Stimulated activated CD4-positive, alpha-beta T cell treated with anti-CD3 and anti-CD28 coated beads, Interleukin-4, amount 100 ng/mL, for 48 hours (primary cell): Measurements from ENCODE around the gene DOCK4.
"Not testable (repeated sequence)": the region's sequence is repeated elsewhere in the genome, so short reads cannot be mapped to it uniquely, and the experiment has no call there.

ENCODE experiments used
- DNase-seq, 2 donors: peaks; one replicate each; pipeline ENCODE4 v3.0.0-alpha.2; 2020; ENCODE audit warnings: low read depth in 2 of 2

Gene DOCK4

DNA sequence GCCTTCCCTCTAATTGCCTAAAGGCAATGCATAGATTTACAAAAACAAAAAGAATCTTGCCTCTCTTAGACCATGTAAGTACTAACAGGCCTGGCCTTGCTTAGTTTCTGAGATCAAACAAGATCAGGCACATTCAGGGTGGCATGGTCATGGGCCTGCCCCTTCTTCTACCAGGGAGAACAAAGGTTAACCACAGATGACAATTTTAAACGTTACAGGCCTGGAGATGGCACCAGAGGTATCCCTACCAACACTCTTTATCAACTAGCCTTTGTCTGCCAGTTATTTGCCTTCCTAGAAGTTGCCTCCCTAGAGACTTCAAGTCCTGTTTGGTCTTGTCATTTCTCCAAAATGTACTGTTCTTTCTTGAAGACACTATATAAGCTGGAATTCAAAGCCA, 252.6 kb downstream of the DOCK4 start:
- no peak for DNase-seq

- DNase-seq, result no peak
These were observed 253.4 kb downstream of the DOCK4 start for GRCh38 chr7:111952783-111953182.

- DNase-seq, result no peak
These were observed 255.1 kb downstream of the DOCK4 start for GRCh38 chr7:111951052-111951451.

GRCh38 chr7:111942450-111943081, 263.6 kb downstream of the DOCK4 start:
- DNase-seq, result no peak

DNA sequence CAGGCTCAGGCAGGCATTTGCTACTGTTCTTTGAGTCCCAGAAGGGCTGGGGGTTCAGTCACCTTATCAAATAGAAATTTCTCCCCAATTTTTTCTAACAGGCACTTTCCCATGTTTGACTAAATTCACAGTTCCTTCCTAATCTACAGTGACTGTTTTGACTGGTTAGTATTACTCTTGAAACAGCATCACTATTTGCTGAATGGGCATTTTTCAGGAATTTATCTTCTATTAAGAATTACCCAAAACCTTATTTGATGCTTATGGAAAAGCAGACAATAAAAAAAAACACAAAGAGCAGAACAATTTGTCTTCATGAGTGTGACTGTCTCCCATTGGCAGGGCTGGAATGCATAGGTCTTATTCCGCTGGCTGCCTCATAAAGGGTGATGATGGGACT, 269.0 kb downstream of the DOCK4 start:
- no peak for DNase-seq

- no peak for DNase-seq
These were observed 272.6 kb downstream of the DOCK4 start for GRCh38 chr7:111933609-111934008.

- DNase-seq, result no peak
These were observed 274.2 kb downstream of the DOCK4 start for GRCh38 chr7:111931958-111932357.

GRCh38 chr7:111931016-111931517, 275.1 kb downstream of the DOCK4 start:
- no peak for DNase-seq

DNA sequence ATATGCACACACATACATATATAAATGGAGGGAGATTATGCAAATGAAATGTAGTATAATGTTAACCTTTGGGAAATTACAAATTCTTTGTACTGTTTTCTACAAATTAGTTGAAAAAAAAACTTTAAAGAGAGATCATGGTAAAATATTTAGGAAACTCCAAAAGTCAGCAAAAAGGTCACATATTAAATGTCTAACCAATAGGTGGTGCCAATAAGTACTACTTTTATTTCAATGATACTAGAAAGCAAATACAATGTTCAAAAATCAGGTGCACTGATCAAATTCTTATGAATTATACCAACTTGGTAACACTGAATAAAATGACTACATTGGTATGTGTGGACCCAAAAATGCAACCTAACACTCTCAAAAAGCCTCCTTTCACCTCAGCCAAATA, 276.9 kb downstream of the DOCK4 start:
- DNase-seq, result no peak

GRCh38 chr7:111927353-111928019, 278.7 kb downstream of the DOCK4 start:
- no peak for DNase-seq

DNA sequence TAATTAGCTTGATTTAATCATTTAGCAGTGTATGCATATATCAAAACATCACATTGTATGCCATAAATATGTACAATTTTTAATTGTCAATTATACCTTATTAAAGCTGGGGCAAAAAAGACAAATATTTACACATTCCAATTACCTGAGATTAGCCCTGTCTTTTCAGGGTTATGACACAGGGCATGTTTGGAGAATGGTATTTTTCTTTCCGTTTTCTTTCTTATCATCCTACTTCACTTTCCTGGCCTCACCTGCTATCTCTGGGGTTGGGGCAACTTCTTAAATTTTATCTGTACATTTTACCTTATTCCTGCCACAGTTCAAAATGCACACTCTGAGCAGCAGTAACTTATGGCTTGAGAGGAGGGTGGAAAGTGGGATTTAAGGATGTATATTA, 285.9 kb downstream of the DOCK4 start:
- DNase-seq, result no peak

DNA sequence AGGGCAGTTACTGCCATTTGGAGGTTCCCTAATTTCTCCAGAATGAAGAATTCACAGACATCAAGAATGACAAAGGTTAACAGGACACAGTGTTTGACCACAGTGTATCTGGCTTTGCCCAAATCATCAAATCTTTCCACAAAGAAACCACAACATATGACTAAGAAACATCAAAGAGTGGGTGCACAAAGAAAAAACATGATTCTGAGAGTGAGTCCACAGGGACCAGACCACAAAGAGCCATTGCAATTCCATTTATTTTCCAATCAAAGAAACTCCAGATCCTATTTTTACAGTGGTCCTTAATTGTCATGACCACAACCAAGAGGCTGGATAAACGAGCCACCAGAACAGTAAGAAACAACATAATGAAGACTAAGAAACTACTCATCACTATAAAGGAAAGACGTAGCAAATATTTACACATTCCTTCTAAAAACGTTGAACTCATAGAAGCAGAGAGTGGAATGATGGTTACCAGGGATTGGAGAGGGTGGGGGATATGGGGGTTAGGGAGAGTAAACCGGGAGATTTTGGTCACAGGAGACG, 286.5 kb downstream of the DOCK4 start:
- no peak for DNase-seq

- no peak for DNase-seq
These were observed 287.0 kb downstream of the DOCK4 start for GRCh38 chr7:111919164-111919563.

GRCh38 chr7:111918461-111918860, 287.7 kb downstream of the DOCK4 start:
- DNase-seq, result no peak

DNA sequence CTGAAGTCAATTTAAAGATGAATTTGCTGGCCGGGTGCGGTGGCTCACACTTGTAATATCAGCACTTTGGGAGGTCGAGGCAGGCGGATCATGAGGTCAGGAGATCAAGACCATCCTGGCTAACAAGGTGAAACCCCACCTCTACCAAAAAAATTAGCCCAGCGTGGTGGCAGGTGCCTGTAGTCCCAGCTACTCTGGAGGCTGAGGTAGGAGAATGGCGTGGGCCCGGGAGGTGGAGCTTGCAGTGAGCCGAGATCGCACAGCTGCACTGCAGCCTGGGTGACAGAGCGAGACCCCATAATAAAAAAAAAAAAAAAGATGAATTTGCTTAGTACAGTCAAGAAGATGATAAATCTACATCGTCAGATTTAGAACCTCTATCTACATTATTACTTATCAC, 288.8 kb downstream of the DOCK4 start:
- DNase-seq, result not testable (repeated sequence)

DNA sequence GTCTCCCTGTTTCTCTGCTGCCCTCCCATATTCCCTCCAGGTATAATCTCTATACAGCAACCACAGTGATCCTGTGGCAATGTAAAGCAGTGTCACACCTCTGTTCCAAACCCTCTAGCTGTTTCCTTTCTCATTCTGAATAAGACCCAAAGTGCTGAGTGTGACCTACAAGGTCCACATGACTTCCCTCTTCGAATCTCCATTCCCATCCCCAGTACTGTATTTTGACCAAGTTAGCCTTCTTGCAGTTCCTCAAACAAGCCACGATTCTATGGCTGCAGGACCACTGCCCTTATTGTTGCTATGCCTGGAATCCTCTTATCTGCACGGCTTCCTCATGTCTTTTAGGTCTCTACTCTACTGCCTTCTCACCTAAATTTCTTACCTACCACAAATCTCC, 291.9 kb downstream of the DOCK4 start:
- no peak for DNase-seq

DNA sequence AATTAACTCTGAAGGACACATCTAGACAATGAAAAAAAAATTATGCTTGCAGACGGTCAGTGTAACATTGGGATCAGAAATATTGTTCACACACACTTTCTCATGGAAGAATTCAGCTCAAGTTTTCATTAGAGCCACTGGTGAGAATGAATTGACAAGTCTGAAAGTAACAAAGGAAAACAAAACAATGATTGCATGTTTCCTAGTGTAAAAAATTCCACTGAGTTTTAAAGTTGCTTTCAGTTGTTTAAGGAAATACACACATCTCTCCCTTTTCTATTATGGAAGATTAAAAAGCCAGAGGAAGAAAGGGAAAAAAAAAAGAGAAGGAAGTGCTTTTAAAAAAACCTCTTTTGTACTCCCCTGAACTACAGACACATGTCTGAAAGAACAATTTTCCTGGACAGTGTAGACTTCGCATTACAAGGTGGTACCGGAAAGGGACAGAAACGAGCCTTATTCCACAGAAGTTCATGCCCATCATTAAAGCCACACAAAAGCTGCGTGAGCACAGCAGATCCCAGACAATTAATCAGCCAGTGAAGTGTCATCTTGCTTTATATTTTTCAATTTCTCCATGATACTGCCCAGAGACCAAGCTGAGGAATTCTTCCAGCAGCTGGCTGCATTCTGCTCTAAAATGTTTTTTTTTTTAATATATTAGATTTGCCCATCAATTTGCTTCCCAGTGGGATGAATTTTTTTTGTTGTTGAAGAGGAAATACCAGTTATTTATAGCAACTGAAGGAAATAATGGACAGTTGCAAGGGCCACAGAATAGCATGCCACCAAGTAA, 294.8 kb downstream of the DOCK4 start:
- no peak for DNase-seq

- DNase-seq, result no peak
These were observed 295.5 kb downstream of the DOCK4 start for GRCh38 chr7:111910656-111911055.

GRCh38 chr7:111908673-111909072, 297.5 kb downstream of the DOCK4 start:
- not testable (repeated sequence) for DNase-seq

GRCh38 chr7:111903797-111904196, 302.4 kb downstream of the DOCK4 start:
- no peak for DNase-seq

DNA sequence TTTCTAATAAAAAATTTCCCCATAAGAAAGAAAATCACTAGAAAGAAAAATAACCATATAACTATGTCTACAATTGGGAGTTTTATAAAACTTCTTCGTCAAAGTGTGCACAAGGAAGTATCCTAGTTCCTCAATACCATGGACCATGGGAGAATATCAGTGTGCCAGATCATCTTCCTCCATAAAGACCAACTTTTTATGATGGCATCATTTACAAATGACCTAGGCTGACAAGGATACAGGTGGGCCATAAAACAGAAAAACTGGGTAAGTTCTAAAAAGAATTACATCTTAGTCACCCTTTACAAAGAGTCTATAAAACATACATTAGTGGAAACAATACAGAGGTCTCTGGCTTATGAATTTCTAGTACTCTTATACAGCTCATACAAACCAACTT, 303.2 kb downstream of the DOCK4 start:
- no peak for DNase-seq

DNA sequence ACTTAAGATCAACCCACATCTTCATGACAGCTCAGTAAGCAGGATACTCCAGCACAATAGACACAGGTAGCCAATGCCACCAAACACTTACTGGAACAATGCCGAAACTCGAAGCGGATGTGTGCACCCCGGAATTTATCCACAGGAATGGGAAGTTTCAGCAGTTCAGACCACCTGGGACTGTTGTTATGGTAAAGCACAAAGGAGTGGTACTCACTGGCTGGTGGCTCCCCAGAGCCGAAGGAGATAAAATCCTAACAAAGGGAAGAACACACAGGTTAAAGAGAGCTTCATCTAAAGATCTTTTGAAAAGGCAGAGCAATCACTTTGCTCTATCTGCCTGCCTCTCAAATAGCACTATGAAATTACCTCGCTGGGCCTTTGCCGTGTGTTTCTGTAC, 305.9 kb downstream of the DOCK4 start:
- no peak for DNase-seq
